SK-N-SH treated with all-trans-retinoic acid at 6 μM for 48 hours (cell line): Measurements from ENCODE around the gene DHRS13.

Experiments used
- ATAC-seq: fragments of 200-7000 bp; cut with Tn5 transposase; 3 replicates; pipeline ENCODE4 v1.9.1; 2020; ENCODE audit warnings: mild to moderate bottlenecking, moderate library complexity
- ARNTL ChIP-seq: fragments of 450-650 bp; formaldehyde crosslinking; IDR thresholded peaks from 2 replicates; pipeline ENCODE4 v1.5.0; 2020; ENCODE audit warnings: low read depth, mild to moderate bottlenecking, moderate library complexity, borderline replicate concordance
- BACH2 ChIP-seq: fragments of 250-450 bp; sonication (Bioruptor Pico); IDR thresholded peaks from 2 replicates; pipeline ENCODE4 v1.9.0; 2021; ENCODE audit warnings: mild to moderate bottlenecking, borderline replicate concordance
- CSDC2 ChIP-seq: fragments of 250-450 bp; sonication (Bioruptor Pico); IDR thresholded peaks from 2 replicates; pipeline ENCODE4 v1.5.0; 2020; ENCODE audit warnings: mild to moderate bottlenecking, moderate library complexity
- ESRRG ChIP-seq: fragments of 250-450 bp; sonication (Bioruptor Pico); IDR thresholded peaks from 2 replicates; pipeline ENCODE4 v1.6.1; 2021; ENCODE audit warnings: mild to moderate bottlenecking
- GLIS3 ChIP-seq: fragments of 250-450 bp; sonication (Bioruptor Pico); IDR thresholded peaks from 2 replicates; pipeline ENCODE4 v1.5.0; 2020; ENCODE audit warnings: mild to moderate bottlenecking, moderate library complexity
- ISL1 ChIP-seq: fragments of 250-450 bp; sonication (Bioruptor Pico); IDR thresholded peaks from 2 replicates; pipeline ENCODE4 v2.1.2; 2022; ENCODE audit warnings: mild to moderate bottlenecking, moderate library complexity
- OSR1 ChIP-seq: fragments of 250-450 bp; sonication (Bioruptor Pico); IDR thresholded peaks from 2 replicates; pipeline ENCODE4 v1.8.0; 2022; ENCODE audit warnings: moderate library complexity, mild to moderate bottlenecking, inconsistent platforms
- PATZ1 ChIP-seq: fragments of 250-450 bp; sonication (Bioruptor Pico); IDR thresholded peaks from 2 replicates; pipeline ENCODE4 v1.8.0; 2020; ENCODE audit warnings: mild to moderate bottlenecking, moderate library complexity, borderline replicate concordance
- POU6F1 ChIP-seq: fragments of 250-450 bp; sonication (Bioruptor Pico); IDR thresholded peaks from 2 replicates; pipeline ENCODE4 v1.8.0; 2021; ENCODE audit warnings: low read depth, mild to moderate bottlenecking, moderate library complexity, borderline replicate concordance
- PPARA ChIP-seq: fragments of 250-450 bp; sonication (Bioruptor Pico); IDR thresholded peaks from 2 replicates; pipeline ENCODE4 v1.5.0; 2020; ENCODE audit warnings: mild to moderate bottlenecking, borderline replicate concordance
- RARB ChIP-seq: fragments of 250-450 bp; sonication (Bioruptor Pico); IDR thresholded peaks from 2 replicates; pipeline ENCODE4 v1.8.0; 2021; ENCODE audit warnings: mild to moderate bottlenecking, moderate library complexity
- SNAI2 ChIP-seq: fragments of 250-450 bp; sonication (Bioruptor Pico); IDR thresholded peaks from 2 replicates; pipeline ENCODE4 v1.5.0; 2020; ENCODE audit warnings: mild to moderate bottlenecking, moderate library complexity
- TCF4 ChIP-seq: fragments of 250-450 bp; sonication (Bioruptor Pico); IDR thresholded peaks from 2 replicates; pipeline ENCODE4 v1.8.0; 2021; ENCODE audit warnings: mild to moderate bottlenecking, moderate library complexity, borderline replicate concordance
- TOX ChIP-seq: fragments of 250-450 bp; sonication (Bioruptor Pico); IDR thresholded peaks from 2 replicates; pipeline ENCODE4 v1.8.0; 2021; ENCODE audit warnings: mild to moderate bottlenecking, moderate library complexity, borderline replicate concordance
- TSHZ2 ChIP-seq: fragments of 250-450 bp; sonication (Bioruptor Pico); IDR thresholded peaks from 2 replicates; pipeline ENCODE4 v1.5.0; 2020; ENCODE audit warnings: mild to moderate bottlenecking, moderate library complexity
- ZC3H10 ChIP-seq: fragments of 250-450 bp; sonication (Bioruptor Pico); IDR thresholded peaks from 2 replicates; pipeline ENCODE4 v1.5.1; 2021; ENCODE audit warnings: mild to moderate bottlenecking, moderate library complexity
- ZFP3 ChIP-seq: fragments of 250-450 bp; sonication (Bioruptor Pico); IDR thresholded peaks from 2 replicates; pipeline ENCODE4 v1.5.0; 2020; ENCODE audit warnings: mild to moderate bottlenecking, moderate library complexity
- ZFP30 ChIP-seq: fragments of 450-650 bp; formaldehyde crosslinking; IDR thresholded peaks from 2 replicates; pipeline ENCODE4 v1.5.0; 2022; ENCODE audit warnings: mild to moderate bottlenecking, moderate library complexity
- ZNF70 ChIP-seq: fragments of 450-650 bp; formaldehyde crosslinking; IDR thresholded peaks from 2 replicates; pipeline ENCODE4 v1.5.0; 2020; ENCODE audit warnings: mild to moderate bottlenecking, moderate library complexity
- ZNF8 ChIP-seq: fragments of 450-650 bp; formaldehyde crosslinking; IDR thresholded peaks from 2 replicates; pipeline ENCODE4 v1.5.0; 2020; ENCODE audit warnings: mild to moderate bottlenecking, moderate library complexity

The DHRS13 gene

GRCh38 chr17:28912938-28913333, 10.1 kb upstream of the DHRS13 start (continued):
- TF ChIP-seq POU6F1: no peak
- TF ChIP-seq, all 23 proteins: peak for 0

- TF ChIP-seq SNAI2 (CRISPR knock-in tag): no peak
- no peak for TF ChIP-seq ESRRG (CRISPR knock-in tag)
- no peak for TF ChIP-seq TSHZ2 (CRISPR knock-in tag)
- no peak for TF ChIP-seq ZC3H10 (CRISPR knock-in tag)
- no peak for TF ChIP-seq OSR1 (CRISPR knock-in tag)
- no peak for TF ChIP-seq CSDC2 (CRISPR knock-in tag)
- TF ChIP-seq ZNF70: no peak
- no peak for TF ChIP-seq TCF4 (CRISPR knock-in tag)
- no peak for TF ChIP-seq BACH2 (CRISPR knock-in tag)
- TF ChIP-seq ARNTL (CRISPR knock-in tag): no peak
- no peak for TF ChIP-seq PATZ1
- no peak for TF ChIP-seq GLIS3 (CRISPR knock-in tag)
- TF ChIP-seq RARB (CRISPR knock-in tag): no peak
- no peak for TF ChIP-seq ZFP30
- TF ChIP-seq ZNF8: no peak
- TF ChIP-seq ZFP3 (CRISPR knock-in tag): no peak
- no peak for TF ChIP-seq POU6F1
- TF ChIP-seq PPARA (CRISPR knock-in tag): no peak
- no peak for ATAC-seq
Observed at GRCh38 chr17:28912281-28912937, 9.5 kb upstream of the DHRS13 start.

- ATAC-seq: no peak
- TF ChIP-seq GLIS3 (CRISPR knock-in tag) (no peak), TOX (CRISPR knock-in tag) (no peak), ARNTL (CRISPR knock-in tag) (no peak), POU6F1 (no peak), ESRRG (CRISPR knock-in tag) (no peak), PPARA (CRISPR knock-in tag) (no peak), CSDC2 (CRISPR knock-in tag) (no peak), PATZ1 (no peak), TSHZ2 (CRISPR knock-in tag) (no peak), ZNF8 (no peak), RARB (CRISPR knock-in tag) (no peak), ISL1 (no peak), ZFP3 (CRISPR knock-in tag) (no peak)
Observed at GRCh38 chr17:28911411-28912045, 8.6 kb upstream of the DHRS13 start.
